Endothelial cell of umbilical vein (primary cell): ENCODE results near the gene KANK2. TPM values are rescaled to one million over a fixed set of nuclear protein-coding genes. Genes with fewer than 3 reads are reported as not detected.

Source experiments
- BruUV-seq: library from RNA; stranded (reverse); fragments of 400-500 nt; replicated peaks from 2 replicates; lab custom pipeline; 2021; lab: Mats Ljungman, UMichigan
- CTCF ChIA-PET: fragments of 300-600, 350-600 bp; sonication (Branson Sonifier 250); formaldehyde crosslinking; loops from one replicate; lab custom pipeline; 2021; ENCODE audit warnings: antibody characterized with exemption, inconsistent platforms; lab: Charles Lee
- POLR2A ChIA-PET: fragments of 300-600, 350-600 bp; sonication (Branson Sonifier 250); formaldehyde crosslinking; loops from one replicate; lab custom pipeline; 2021; ENCODE audit warnings: antibody characterized with exemption, inconsistent platforms; lab: Charles Lee
- DNase-seq: peaks from one replicate; pipeline ENCODE4 v3.0.0-alpha.2; 2011; ENCODE audit warnings: low read depth, low spot score
- FAIRE-seq: peaks from 2 replicates; lab custom pipeline; 2011; peaks lifted over from hg19 to GRCh38; lab: Jason Lieb, UNC
- H2AFZ ChIP-seq: 2 replicates; pipeline ENCODE4 v1.6.0; 2012; ENCODE audit warnings: low read depth, low read length, control low read depth, inconsistent platforms
- H3K27ac ChIP-seq: 2 replicates; pipeline ENCODE4 v1.5.1; 2011; ENCODE audit warnings: low read depth, mild to moderate bottlenecking, control low read depth, low read length, moderate library complexity; ENCODE audit not compliant: insufficient read depth
- H3K27me3 ChIP-seq, 2 experiments: 2 replicates each; pipeline versions ENCODE4 v1.6.0 to v1.6.1; 2011; ENCODE audit warnings: low read length in 2 of 2, mixed read lengths in 1 of 2; ENCODE audit not compliant: control insufficient read depth in 2 of 2, insufficient read depth in 2 of 2
- H3K36me3 ChIP-seq, 2 experiments: 2 replicates in 1 of 2; 3 replicates in 1 of 2; pipeline ENCODE4 v1.5.1; 2011; ENCODE audit warnings: low read length in 2 of 2, mild to moderate bottlenecking in 1 of 2, moderate library complexity in 1 of 2; ENCODE audit not compliant: control insufficient read depth in 2 of 2, insufficient read depth in 2 of 2; ENCODE audit errors: extremely low read depth in 1 of 2
- H3K4me1 ChIP-seq: 3 replicates; pipeline ENCODE4 v1.5.1; 2011; ENCODE audit warnings: mild to moderate bottlenecking, low read length; ENCODE audit not compliant: control insufficient read depth, insufficient read depth; ENCODE audit errors: extremely low read depth
- H3K4me2 ChIP-seq: 2 replicates; pipeline ENCODE4 v1.6.1; 2011; ENCODE audit warnings: low read length, control low read depth, mixed read lengths; ENCODE audit not compliant: insufficient read depth
- H3K4me3 ChIP-seq, 3 experiments: fragments of 200-600 bp in 1 of 3; sonication (generic), shearing (Covaris generic) in 1 of 3; replicated peaks in 1 of 3; 2 replicates each; pipeline ENCODE4 v1.5.1; 2011 to 2016; ENCODE audit warnings: control low read depth in 3 of 3, low read length in 3 of 3, mild to moderate bottlenecking in 2 of 3, inconsistent platforms in 1 of 3, low read depth in 1 of 3, moderate library complexity in 1 of 3; ENCODE audit not compliant: insufficient read depth in 1 of 3
- H3K79me2 ChIP-seq: 2 replicates; pipeline ENCODE4 v1.6.0; 2012; ENCODE audit warnings: low read length, inconsistent platforms; ENCODE audit not compliant: control insufficient read depth, insufficient read depth
- H3K9ac ChIP-seq: replicated peaks from 2 replicates; pipeline ENCODE3; 2011; ENCODE audit warnings: low read length, control low read depth; ENCODE audit not compliant: insufficient read depth; ENCODE audit errors: extremely low read depth
- H3K9me1 ChIP-seq: replicated peaks from 3 replicates; pipeline ENCODE4 v1.6.0; 2011; ENCODE audit warnings: mild to moderate bottlenecking, low read length; ENCODE audit not compliant: control insufficient read depth, insufficient read depth; ENCODE audit errors: extremely low read depth
- H3K9me3 ChIP-seq: replicated peaks from 2 replicates; pipeline ENCODE4 v1.5.1; 2012; ENCODE audit warnings: low read length, inconsistent platforms; ENCODE audit not compliant: control insufficient read depth, insufficient read depth
- H4K20me1 ChIP-seq: replicated peaks from 2 replicates; pipeline ENCODE3; 2011; ENCODE audit warnings: mild to moderate bottlenecking, low read length; ENCODE audit not compliant: control insufficient read depth, insufficient read depth; ENCODE audit errors: extremely low read depth
- GATA2 ChIP-seq: IDR thresholded peaks from 2 replicates; pipeline ENCODE4 v1.7.0; 2011; ENCODE audit warnings: low read depth, mild to moderate bottlenecking, moderate library complexity, mixed read lengths, low read length; ENCODE audit not compliant: insufficient read length, insufficient read depth
- POLR2A ChIP-seq: IDR thresholded peaks from 2 replicates; pipeline ENCODE4 v1.6.1; 2012; ENCODE audit warnings: low read depth, mild to moderate bottlenecking, control low read depth, low read length
- dilution Hi-C: fragments of 300-500 bp; cut with MboI; formaldehyde crosslinking; loops from one replicate; pipeline ENCODE4 v1.15.0; 2019; ENCODE audit warnings: low sequenced_read_pairs; ENCODE audit not compliant: extremely low pct_ligation_motif_present
- intact Hi-C: fragments of 100-400 bp; cut with micrococcal nuclease; formaldehyde crosslinking; loops from one replicate; pipeline ENCODE4 v1.10.0; 2022
- polyA plus RNA-seq, 4 experiments: library from polyadenylated mRNA; depleted of rRNA in 3 of 4; stranded (reverse) in 3 of 4; unstranded in 1 of 4; fragments of >200 nt; gene quantifications; 2 replicates each; pipeline versions ENCODE4 v1.2.1 to v1.2.3, GENCODE V29; 2011 to 2012; ENCODE audit warnings: missing spikeins in 1 of 4
- total RNA-seq: library from RNA; stranded (reverse); gene quantifications from 2 replicates; pipeline ENCODE4 v1.2.3, GENCODE V29; 2021
- TF ChIP-seq, protein P1 (sequence below): IDR thresholded peaks from 2 replicates; pipeline ENCODE4 v1.6.1; 2011; ENCODE audit not compliant: insufficient read depth, insufficient read length
- TF ChIP-seq, protein P2 (sequence below), 2 donors: IDR thresholded peaks; 1 replicate in 1 of 2; 2 replicates in 1 of 2; pipeline ENCODE4 v1.5.1; 2011; ENCODE audit warnings: low read length in 2 of 2, mild to moderate bottlenecking in 2 of 2, moderate library complexity in 2 of 2, control low read depth in 1 of 2, inconsistent platforms in 1 of 2, low read depth in 1 of 2; ENCODE audit not compliant: insufficient read depth in 1 of 2; ENCODE audit errors: extremely low read depth in 1 of 2

Gene KANK2
- total and polyA plus RNA-seq, 2 donors (not counting 3 experiments of a cell fraction or from before 2014, with no cell fraction given), result 41.7 to 77.9 TPM

DNA sequence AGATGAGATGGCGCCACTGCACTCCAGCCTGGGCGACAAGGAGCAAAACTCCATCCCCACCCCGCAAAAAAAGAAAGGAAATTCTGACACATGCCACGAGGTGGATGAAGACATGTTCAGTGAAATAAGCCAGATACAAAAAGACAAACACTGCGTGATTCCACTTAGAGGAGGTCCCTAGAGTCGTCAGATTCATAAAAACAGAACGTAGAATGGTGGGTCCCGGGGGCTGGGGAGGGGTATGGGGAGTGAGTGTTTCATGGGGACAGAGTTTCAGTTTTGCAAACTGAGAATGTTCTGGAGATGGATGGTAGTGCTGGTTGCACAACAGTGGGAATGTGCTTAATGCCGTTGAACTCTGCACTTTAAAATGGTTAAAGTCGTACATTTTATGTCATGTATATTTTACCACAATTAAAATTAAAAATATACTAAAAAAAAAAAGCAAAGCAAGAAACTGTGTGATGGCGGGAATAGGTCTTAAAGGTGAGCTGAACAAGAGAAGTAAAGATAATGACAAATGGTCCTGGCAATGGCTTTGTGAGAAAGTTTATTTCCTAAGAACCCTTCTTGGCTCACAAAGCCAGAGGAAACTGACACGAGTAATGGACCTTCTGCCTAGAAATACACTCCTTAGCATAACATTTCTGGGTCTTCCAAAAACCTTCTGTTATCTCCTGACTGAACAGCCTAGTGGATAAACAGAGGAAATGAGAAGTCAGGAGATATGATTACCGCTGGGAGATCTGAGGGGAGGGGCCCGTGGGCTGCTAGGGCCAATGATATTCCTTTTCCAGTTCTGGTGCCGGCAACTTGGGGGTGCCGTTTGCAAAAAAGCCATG lies 37.5 kb downstream of the KANK2 start:
- no peak overlapping the region for H3K9ac ChIP-seq
- no peaks in the 10 kb centered on the region for H3K9me3 ChIP-seq
- H3K4me2 ChIP-seq, result no peak overlapping the region
- no peaks in the 10 kb centered on the region for H3K27me3 ChIP-seq
- peaks cover 7% of the 10 kb centered on the region for H3K79me2 ChIP-seq
- no peaks in the 10 kb centered on the region for H4K20me1 ChIP-seq
- FAIRE-seq, result peak; percentile 71
- H3K4me3 ChIP-seq, result no peak overlapping the region
- CTCF ChIA-PET, result no interaction called here
- dilution Hi-C loops (no loop called here), intact Hi-C loops (no loop called here)
- H3K9me1 ChIP-seq, result no peaks in the 10 kb centered on the region
- no peak overlapping the region for H3K27ac ChIP-seq
- no peak overlapping the region for H2AFZ ChIP-seq
- TF ChIP-seq, protein P1, sequence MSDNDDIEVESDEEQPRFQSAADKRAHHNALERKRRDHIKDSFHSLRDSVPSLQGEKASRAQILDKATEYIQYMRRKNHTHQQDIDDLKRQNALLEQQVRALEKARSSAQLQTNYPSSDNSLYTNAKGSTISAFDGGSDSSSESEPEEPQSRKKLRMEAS, result no peak
- TF ChIP-seq POLR2A (no peak), GATA2 (peak; percentile 64)
- TF ChIP-seq, protein P2, sequence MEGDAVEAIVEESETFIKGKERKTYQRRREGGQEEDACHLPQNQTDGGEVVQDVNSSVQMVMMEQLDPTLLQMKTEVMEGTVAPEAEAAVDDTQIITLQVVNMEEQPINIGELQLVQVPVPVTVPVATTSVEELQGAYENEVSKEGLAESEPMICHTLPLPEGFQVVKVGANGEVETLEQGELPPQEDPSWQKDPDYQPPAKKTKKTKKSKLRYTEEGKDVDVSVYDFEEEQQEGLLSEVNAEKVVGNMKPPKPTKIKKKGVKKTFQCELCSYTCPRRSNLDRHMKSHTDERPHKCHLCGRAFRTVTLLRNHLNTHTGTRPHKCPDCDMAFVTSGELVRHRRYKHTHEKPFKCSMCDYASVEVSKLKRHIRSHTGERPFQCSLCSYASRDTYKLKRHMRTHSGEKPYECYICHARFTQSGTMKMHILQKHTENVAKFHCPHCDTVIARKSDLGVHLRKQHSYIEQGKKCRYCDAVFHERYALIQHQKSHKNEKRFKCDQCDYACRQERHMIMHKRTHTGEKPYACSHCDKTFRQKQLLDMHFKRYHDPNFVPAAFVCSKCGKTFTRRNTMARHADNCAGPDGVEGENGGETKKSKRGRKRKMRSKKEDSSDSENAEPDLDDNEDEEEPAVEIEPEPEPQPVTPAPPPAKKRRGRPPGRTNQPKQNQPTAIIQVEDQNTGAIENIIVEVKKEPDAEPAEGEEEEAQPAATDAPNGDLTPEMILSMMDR (IDR thresholded peaks at IDR 0.05; ENCODE audit: extremely low read depth in 1 of 2, insufficient read depth in 1 of 2, low read depth in 1 of 2, low read length in 2 of 2), result no peak
- peaks cover 13% of the 10 kb centered on the region for H3K4me1 ChIP-seq
- DNase-seq, result peak; percentile 49
- POLR2A ChIA-PET, result no interaction called here
- BruUV-seq, result no TSS peak
- H3K36me3 ChIP-seq, result no peaks in the 10 kb centered on the region
